MM.1S (cell line): ENCODE data around the gene KCNMA1.

Source experiments
- EZH2phosphoT487 ChIP-seq: fragments of 300-600 bp; sonication (generic); IDR thresholded peaks from 2 replicates; pipeline ENCODE4 v1.6.1; 2018; ENCODE audit warnings: antibody characterized with exemption, low read length
- TF ChIP-seq, protein P1 (sequence below): fragments of 300-600 bp; sonication (generic); IDR thresholded peaks from 2 replicates; pipeline ENCODE4 v1.5.1; 2016; ENCODE audit warnings: antibody characterized with exemption, low read length, mixed read lengths

DNA sequence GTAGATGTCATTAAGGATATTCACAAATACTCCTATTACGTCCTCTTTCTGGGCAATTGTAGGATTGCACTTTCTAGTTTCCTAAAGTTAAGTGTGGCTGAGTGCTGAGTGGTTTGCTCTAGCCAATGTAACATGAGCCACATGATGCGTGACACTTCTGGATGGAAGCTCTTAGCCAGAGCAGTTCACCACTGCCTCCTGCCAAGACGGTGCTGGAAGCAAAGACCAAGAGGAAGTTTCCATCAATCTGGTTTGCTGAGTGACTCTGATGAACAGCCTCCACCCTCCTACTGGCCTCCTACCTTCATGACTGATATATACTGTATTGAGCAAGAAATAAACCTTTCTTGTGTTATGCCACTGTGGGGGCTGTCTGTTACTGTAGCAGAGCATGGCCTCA is 318.1 kb downstream of the KCNMA1 start:
- TF ChIP-seq, protein P1, sequence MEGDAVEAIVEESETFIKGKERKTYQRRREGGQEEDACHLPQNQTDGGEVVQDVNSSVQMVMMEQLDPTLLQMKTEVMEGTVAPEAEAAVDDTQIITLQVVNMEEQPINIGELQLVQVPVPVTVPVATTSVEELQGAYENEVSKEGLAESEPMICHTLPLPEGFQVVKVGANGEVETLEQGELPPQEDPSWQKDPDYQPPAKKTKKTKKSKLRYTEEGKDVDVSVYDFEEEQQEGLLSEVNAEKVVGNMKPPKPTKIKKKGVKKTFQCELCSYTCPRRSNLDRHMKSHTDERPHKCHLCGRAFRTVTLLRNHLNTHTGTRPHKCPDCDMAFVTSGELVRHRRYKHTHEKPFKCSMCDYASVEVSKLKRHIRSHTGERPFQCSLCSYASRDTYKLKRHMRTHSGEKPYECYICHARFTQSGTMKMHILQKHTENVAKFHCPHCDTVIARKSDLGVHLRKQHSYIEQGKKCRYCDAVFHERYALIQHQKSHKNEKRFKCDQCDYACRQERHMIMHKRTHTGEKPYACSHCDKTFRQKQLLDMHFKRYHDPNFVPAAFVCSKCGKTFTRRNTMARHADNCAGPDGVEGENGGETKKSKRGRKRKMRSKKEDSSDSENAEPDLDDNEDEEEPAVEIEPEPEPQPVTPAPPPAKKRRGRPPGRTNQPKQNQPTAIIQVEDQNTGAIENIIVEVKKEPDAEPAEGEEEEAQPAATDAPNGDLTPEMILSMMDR: no peak
- TF ChIP-seq EZH2phosphoT487: no peak
